Osteocyte (in vitro differentiated cells): ENCODE results near the gene PANK1. TPM values are rescaled to one million over a fixed set of nuclear protein-coding genes. Genes with fewer than 3 reads are reported as not detected.

Experiments
- DNase-seq: peaks from one replicate; pipeline ENCODE4 v3.0.0; 2021; ENCODE audit warnings: mixed read lengths; ENCODE audit not compliant: unreplicated experiment; ENCODE audit errors: extremely low spot score
- H3K27ac Mint-ChIP-seq: one replicate; pipeline ENCODE4 v1.8.0; 2021; ENCODE audit warnings: mild to moderate bottlenecking, mixed read lengths; ENCODE audit not compliant: unreplicated experiment
- H3K27me3 Mint-ChIP-seq: one replicate; pipeline ENCODE4 v1.8.0; 2021; ENCODE audit warnings: mixed read lengths; ENCODE audit not compliant: unreplicated experiment
- H3K36me3 Mint-ChIP-seq: one replicate; pipeline ENCODE4 v1.8.0; 2021; ENCODE audit warnings: mixed read lengths; ENCODE audit not compliant: unreplicated experiment
- H3K4me1 Mint-ChIP-seq: one replicate; pipeline ENCODE4 v1.8.0; 2021; ENCODE audit warnings: mixed read lengths; ENCODE audit not compliant: unreplicated experiment
- H3K4me3 Mint-ChIP-seq: one replicate; pipeline ENCODE4 v1.8.0; 2021; ENCODE audit warnings: mild to moderate bottlenecking, moderate library complexity, mixed read lengths; ENCODE audit not compliant: unreplicated experiment
- H3K9me3 Mint-ChIP-seq: one replicate; pipeline ENCODE4 v1.8.0; 2021; ENCODE audit warnings: mixed read lengths; ENCODE audit not compliant: unreplicated experiment
- CTCF ChIP-seq: fragments of 200-600 bp; sonication (generic); IDR thresholded peaks from 2 replicates; pipeline ENCODE4 v1.5.0; 2021; ENCODE audit warnings: antibody characterized with exemption, mild to moderate bottlenecking, moderate library complexity
- total RNA-seq: library from RNA; stranded (reverse); gene quantifications from 2 replicates; pipeline ENCODE4 v1.2.1, GENCODE V29; 2021

Gene PANK1
- total RNA-seq, 1 donor from 2014 or later = 6.6 TPM

- H3K27ac Mint-ChIP-seq = peak overlapping the region; percentile 83
Observed at GRCh38 chr10:89591111-89591795, 53.8 kb downstream of the PANK1 start.

GRCh38 chr10:89590326-89590725, 54.7 kb downstream of the PANK1 start:
- Mint-ChIP-seq H3K4me3 (no peak overlapping the region), H3K9me3 (no peaks in the 10 kb centered on the region), H3K27ac (no peak overlapping the region), H3K4me1 (peaks cover 42% of the 10 kb centered on the region), H3K27me3 (no peaks in the 10 kb centered on the region), H3K36me3 (peaks cover 11% of the 10 kb centered on the region)
- DNase-seq = no peak
- TF ChIP-seq CTCF = no peak

More at GRCh38 chr10:89591111-89591795, 53.8 kb downstream of the PANK1 start:
- Mint-ChIP-seq H3K27me3 (no peaks in the 10 kb centered on the region), H3K36me3 (peaks cover 11% of the 10 kb centered on the region), H3K9me3 (no peaks in the 10 kb centered on the region), H3K4me1 (peaks cover 42% of the 10 kb centered on the region), H3K4me3 (no peak overlapping the region)
- DNase-seq = no peak
- no peak for TF ChIP-seq CTCF

GRCh38 chr10:89589101-89589720, 55.8 kb downstream of the PANK1 start:
- Mint-ChIP-seq H3K4me3 (no peak overlapping the region), H3K9me3 (no peaks in the 10 kb centered on the region), H3K36me3 (peaks cover 11% of the 10 kb centered on the region), H3K4me1 (peaks cover 42% of the 10 kb centered on the region), H3K27ac (peak overlapping the region; percentile 78), H3K27me3 (no peaks in the 10 kb centered on the region)
- TF ChIP-seq CTCF = no peak
- no peak for DNase-seq

- Mint-ChIP-seq H3K4me3 (no peak overlapping the region), H3K36me3 (peaks cover 15% of the 10 kb centered on the region), H3K27me3 (no peaks in the 10 kb centered on the region), H3K9me3 (no peaks in the 10 kb centered on the region), H3K4me1 (peaks cover 42% of the 10 kb centered on the region), H3K27ac (peak overlapping the region; percentile 78)
- no peak for TF ChIP-seq CTCF
- DNase-seq = no peak
Observed at GRCh38 chr10:89588671-89589070, 56.4 kb downstream of the PANK1 start.

GRCh38 chr10:89582022-89582421, 63.0 kb downstream of the PANK1 start:
- peaks cover 6% of the 10 kb centered on the region for H3K9me3 Mint-ChIP-seq
- TF ChIP-seq CTCF = no peak
- no peak overlapping the region for H3K4me3 Mint-ChIP-seq
- no peak for DNase-seq
- H3K27me3 Mint-ChIP-seq = no peaks in the 10 kb centered on the region
- no peak overlapping the region for H3K27ac Mint-ChIP-seq
- peaks cover 20% of the 10 kb centered on the region for H3K36me3 Mint-ChIP-seq
- H3K4me1 Mint-ChIP-seq = peaks cover 3% of the 10 kb centered on the region
